Liver (tissue), 3 donors: Measurements from ENCODE around the gene CDX1.

Experiments used
- CTCF ChIP-seq: fragments of 150-350 bp; IDR thresholded peaks from 2 replicates; pipeline ENCODE4 v1.5.1; 2017; ENCODE audit warnings: improper control_type of control experiment, low read depth, low read length; ENCODE audit not compliant: missing input control
- HNF4G ChIP-seq: IDR thresholded peaks from 2 replicates; pipeline ENCODE4 v1.6.1; 2016; ENCODE audit warnings: antibody characterized with exemption
- MAX ChIP-seq: IDR thresholded peaks from 2 replicates; pipeline ENCODE4 v1.6.1; 2016; ENCODE audit warnings: antibody characterized with exemption
- NR2F2 ChIP-seq: IDR thresholded peaks from 2 replicates; pipeline ENCODE4 v1.6.1; 2016; ENCODE audit warnings: antibody characterized with exemption
- REST ChIP-seq: IDR thresholded peaks from 2 replicates; pipeline ENCODE4 v1.6.1; 2016; ENCODE audit warnings: antibody characterized with exemption, mild to moderate bottlenecking
- YY1 ChIP-seq: IDR thresholded peaks from 2 replicates; pipeline ENCODE4 v1.6.1; 2016; ENCODE audit warnings: antibody characterized with exemption, mild to moderate bottlenecking
- donor health status: healthy.
- donor health status: healthy.

GRCh38 chr5:150156027-150156368 is 10.6 kb upstream of the CDX1 start:
- no peak for TF ChIP-seq CTCF
- no peak for TF ChIP-seq YY1
- no peak for TF ChIP-seq REST
- TF ChIP-seq MAX = no peak
- no peak for TF ChIP-seq HNF4G
- TF ChIP-seq NR2F2 = no peak
